Neutrophil (primary cell): Measurements from ENCODE around the gene MEDAG.

Experiments
- H3K27ac ChIP-seq: fragments of 200-600 bp; sonication (generic); 2 replicates; pipeline ENCODE4 v1.5.1; 2016; ENCODE audit warnings: mild to moderate bottlenecking, moderate library complexity
- H3K27me3 ChIP-seq: fragments of 200-600 bp; sonication (generic); 2 replicates; pipeline ENCODE4 v1.6.0; 2016; ENCODE audit warnings: mild to moderate bottlenecking
- H3K36me3 ChIP-seq: fragments of 200-600 bp; sonication (generic); 2 replicates; pipeline ENCODE4 v1.5.1; 2017
- H3K4me1 ChIP-seq, 2 experiments: fragments of 200-600 bp in 1 of 2; sonication (generic) in 1 of 2; 1 replicate in 1 of 2; 2 replicates in 1 of 2; pipeline versions ENCODE4 v1.5.1 to v1.6.1; 2013 to 2016; ENCODE audit warnings: low read depth in 1 of 2, low read length in 1 of 2, mild to moderate bottlenecking in 1 of 2, moderate library complexity in 1 of 2; ENCODE audit not compliant: control insufficient read depth in 1 of 2, insufficient read depth in 1 of 2
- H3K4me3 ChIP-seq, 2 experiments: fragments of 200-600 bp in 1 of 2; sonication (generic) in 1 of 2; 1 replicate in 1 of 2; 2 replicates in 1 of 2; pipeline ENCODE4 v1.5.1; 2013 to 2016; ENCODE audit warnings: low read depth in 1 of 2, low read length in 1 of 2, mild to moderate bottlenecking in 1 of 2, moderate library complexity in 1 of 2
- H3K9me3 ChIP-seq: fragments of 200-600 bp; sonication (generic); 2 replicates; pipeline ENCODE4 v1.5.1; 2016
- CTCF ChIP-seq: fragments of 200-600 bp; sonication (generic); IDR thresholded peaks from 2 replicates; pipeline ENCODE4 v1.5.1; 2016; ENCODE audit warnings: antibody characterized with exemption

MEDAG gene

GRCh38 chr13:30963791-30964190, 57.7 kb downstream of the MEDAG start:
- Histone ChIP-seq H3K27me3 (peaks cover 29% of the 10 kb centered on the region), H3K27ac (no peak overlapping the region), H3K9me3 (no peaks in the 10 kb centered on the region), H3K36me3 (no peaks in the 10 kb centered on the region), H3K4me1 (no peaks in the 10 kb centered on the region), H3K4me3 (no peak overlapping the region)
- no peak for TF ChIP-seq CTCF

- Histone ChIP-seq H3K4me1 (no peaks in the 10 kb centered on the region), H3K36me3 (no peaks in the 10 kb centered on the region), H3K27me3 (peaks cover 36% of the 10 kb centered on the region), H3K9me3 (no peaks in the 10 kb centered on the region), H3K4me3 (no peak overlapping the region), H3K27ac (no peak overlapping the region)
- TF ChIP-seq CTCF, result no peak
These were observed 59.3 kb downstream of the MEDAG start for GRCh38 chr13:30965380-30965779.

GRCh38 chr13:30966101-30966500, 60.0 kb downstream of the MEDAG start:
- no peaks in the 10 kb centered on the region for H3K36me3 ChIP-seq
- no peak overlapping the region for H3K4me3 ChIP-seq
- no peaks in the 10 kb centered on the region for H3K4me1 ChIP-seq
- peaks cover 43% of the 10 kb centered on the region for H3K27me3 ChIP-seq
- H3K9me3 ChIP-seq, result no peaks in the 10 kb centered on the region
- H3K27ac ChIP-seq, result no peak overlapping the region
- TF ChIP-seq CTCF, result no peak

- no peak overlapping the region for H3K27ac ChIP-seq
- no peak for TF ChIP-seq CTCF
- peaks cover 53% of the 10 kb centered on the region for H3K27me3 ChIP-seq
- H3K9me3 ChIP-seq, result no peaks in the 10 kb centered on the region
- H3K4me3 ChIP-seq, result no peak overlapping the region
- H3K4me1 ChIP-seq, result no peaks in the 10 kb centered on the region
- no peaks in the 10 kb centered on the region for H3K36me3 ChIP-seq
These were observed 62.8 kb downstream of the MEDAG start for GRCh38 chr13:30968846-30969245.

GRCh38 chr13:30971575-30971974, 65.5 kb downstream of the MEDAG start:
- Histone ChIP-seq H3K27ac (no peak overlapping the region), H3K36me3 (no peaks in the 10 kb centered on the region), H3K4me3 (no peak overlapping the region), H3K27me3 (peaks cover 46% of the 10 kb centered on the region), H3K4me1 (no peaks in the 10 kb centered on the region), H3K9me3 (no peaks in the 10 kb centered on the region)
- no peak for TF ChIP-seq CTCF

GRCh38 chr13:30972888-30973377, 66.9 kb downstream of the MEDAG start:
- TF ChIP-seq CTCF, result no peak

More at GRCh38 chr13:30972888-30973377, 66.9 kb downstream of the MEDAG start:
- Histone ChIP-seq H3K4me1 (no peaks in the 10 kb centered on the region), H3K4me3 (no peak overlapping the region), H3K36me3 (no peaks in the 10 kb centered on the region), H3K9me3 (no peaks in the 10 kb centered on the region), H3K27ac (no peak overlapping the region), H3K27me3 (peaks cover 53% of the 10 kb centered on the region)
